H9 (cell line): ENCODE data around the gene ZDHHC1. TPM values are rescaled to one million over a fixed set of nuclear protein-coding genes. Genes with fewer than 3 reads are reported as not detected.

ENCODE experiments used
- DNase-seq: peaks from one replicate; pipeline ENCODE4 v3.0.0-alpha.2; 2017
- H2AFZ ChIP-seq: one replicate; pipeline ENCODE4 v1.6.1; 2013; ENCODE audit warnings: mild to moderate bottlenecking, low read length, control low read depth, moderate library complexity
- H2AK5ac ChIP-seq: 2 replicates; pipeline ENCODE4 v1.6.1; 2013; ENCODE audit warnings: low read length, control low read depth, mixed read lengths; ENCODE audit not compliant: insufficient read length
- H2BK120ac ChIP-seq: one replicate; pipeline ENCODE4 v1.6.1; 2013; ENCODE audit warnings: low read depth, mild to moderate bottlenecking, low read length, control low read depth, inconsistent platforms; ENCODE audit not compliant: poor library complexity, severe bottlenecking
- H2BK12ac ChIP-seq: 2 replicates; pipeline ENCODE4 v1.6.1; 2013; ENCODE audit warnings: low read length, control low read depth, mixed read lengths, low read depth; ENCODE audit not compliant: insufficient read length
- H2BK15ac ChIP-seq: 2 replicates; pipeline ENCODE4 v1.6.1; 2013; ENCODE audit warnings: low read depth, low read length, control low read depth
- H2BK20ac ChIP-seq: one replicate; pipeline ENCODE4 v1.6.1; 2013; ENCODE audit warnings: low read depth, mild to moderate bottlenecking, low read length, control low read depth, inconsistent platforms; ENCODE audit not compliant: poor library complexity, severe bottlenecking
- H2BK5ac ChIP-seq: 2 replicates; pipeline ENCODE4 v1.6.1; 2013; ENCODE audit warnings: low read length, control low read depth, mixed read lengths; ENCODE audit not compliant: insufficient read length
- H3K14ac ChIP-seq: 2 replicates; pipeline ENCODE4 v1.6.1; 2013; ENCODE audit warnings: low read length, control low read depth; ENCODE audit not compliant: insufficient read depth
- H3K18ac ChIP-seq: 2 replicates; pipeline ENCODE4 v1.6.1; 2013; ENCODE audit warnings: low read depth, mild to moderate bottlenecking, mixed read lengths, low read length, control low read depth; ENCODE audit not compliant: insufficient read length
- H3K23ac ChIP-seq: 2 replicates; pipeline ENCODE4 v1.6.1; 2013; ENCODE audit warnings: low read length, control low read depth, mixed read lengths, low read depth; ENCODE audit not compliant: insufficient read length
- H3K23me2 ChIP-seq: 2 replicates; pipeline ENCODE4 v1.6.1; 2013; ENCODE audit warnings: low read depth, mild to moderate bottlenecking, mixed read lengths, low read length, control low read depth; ENCODE audit not compliant: insufficient read length, poor library complexity, severe bottlenecking
- H3K27ac ChIP-seq: 2 replicates; pipeline ENCODE4 v1.5.1; 2013; ENCODE audit warnings: low read length, control low read depth, mixed read lengths, low read depth; ENCODE audit not compliant: insufficient read length
- H3K27me3 ChIP-seq: 2 replicates; pipeline ENCODE4 v1.6.1; 2013; ENCODE audit warnings: low read length, control low read depth, inconsistent platforms; ENCODE audit not compliant: insufficient read depth
- H3K4ac ChIP-seq: 2 replicates; pipeline ENCODE4 v1.6.1; 2013; ENCODE audit warnings: low read depth, mild to moderate bottlenecking, control low read depth, inconsistent platforms, low read length, moderate library complexity
- H3K4me1 ChIP-seq: 2 replicates; pipeline ENCODE4 v1.6.1; 2013; ENCODE audit warnings: low read length, control low read depth, inconsistent platforms; ENCODE audit not compliant: insufficient read depth
- H3K4me2 ChIP-seq: 2 replicates; pipeline ENCODE4 v1.6.1; 2013; ENCODE audit warnings: low read length, control low read depth, mixed read lengths; ENCODE audit not compliant: insufficient read length, insufficient read depth
- H3K56ac ChIP-seq: 2 replicates; pipeline ENCODE4 v1.6.1; 2013; ENCODE audit warnings: low read depth, mild to moderate bottlenecking, mixed read lengths, low read length, control low read depth; ENCODE audit not compliant: insufficient read length
- H3K79me1 ChIP-seq: 2 replicates; pipeline ENCODE4 v1.6.1; 2013; ENCODE audit warnings: low read depth, mild to moderate bottlenecking, moderate library complexity, low read length, control low read depth, inconsistent platforms; ENCODE audit not compliant: insufficient read depth, poor library complexity, severe bottlenecking
- H3K79me2 ChIP-seq: 2 replicates; pipeline ENCODE4 v1.6.1; 2013; ENCODE audit warnings: low read length, control low read depth, inconsistent platforms; ENCODE audit not compliant: insufficient read depth
- H3K9ac ChIP-seq: 2 replicates; pipeline ENCODE4 v1.6.1; 2013; ENCODE audit warnings: low read length, control low read depth, mixed read lengths; ENCODE audit not compliant: insufficient read length; ENCODE audit errors: extremely low read depth
- H3K9me3 ChIP-seq: one replicate; pipeline ENCODE4 v1.6.1; 2013; ENCODE audit warnings: low read depth, low read length, inconsistent platforms; ENCODE audit not compliant: control insufficient read depth
- H3T11ph ChIP-seq: one replicate; pipeline ENCODE4 v1.6.1; 2013; ENCODE audit warnings: mild to moderate bottlenecking, low read length, control low read depth, inconsistent platforms
- H4K20me1 ChIP-seq: one replicate; pipeline ENCODE4 v1.6.1; 2013; ENCODE audit not compliant: control insufficient read depth, insufficient read length, insufficient read depth
- H4K5ac ChIP-seq: 2 replicates; pipeline ENCODE4 v1.6.1; 2013; ENCODE audit warnings: low read depth, mild to moderate bottlenecking, mixed read lengths, low read length, control low read depth; ENCODE audit not compliant: insufficient read length
- H4K8ac ChIP-seq: replicated peaks from 2 replicates; pipeline ENCODE4 v1.6.1; 2013; ENCODE audit warnings: low read length, control low read depth, mixed read lengths, low read depth; ENCODE audit not compliant: insufficient read length
- H4K91ac ChIP-seq: 2 replicates; pipeline ENCODE4 v1.6.1; 2013; ENCODE audit warnings: low read depth, mild to moderate bottlenecking, moderate library complexity, mixed read lengths, low read length, control low read depth; ENCODE audit not compliant: insufficient read length
- H3K27ac Mint-ChIP-seq, 3 experiments: 2 replicates in 2 of 3; 3 replicates in 1 of 3; pipeline ENCODE4 v1.8.0; 2020 to 2021; ENCODE audit warnings: mixed read lengths in 3 of 3, mild to moderate bottlenecking in 1 of 3, moderate library complexity in 1 of 3
- H3K27me3 Mint-ChIP-seq: 2 replicates; pipeline ENCODE4 v1.8.0; 2021; ENCODE audit warnings: low read depth, mild to moderate bottlenecking, moderate library complexity, mixed read lengths
- H3K36me3 Mint-ChIP-seq, 3 experiments: 2 replicates in 2 of 3; 3 replicates in 1 of 3; pipeline ENCODE4 v1.8.0; 2020 to 2021; ENCODE audit warnings: low read depth in 3 of 3, mixed read lengths in 3 of 3; ENCODE audit not compliant: insufficient read depth in 1 of 3
- H3K4me1 Mint-ChIP-seq, 2 experiments: 2 replicates each; pipeline ENCODE4 v1.8.0; 2020; ENCODE audit warnings: mixed read lengths in 2 of 2
- H3K4me3 Mint-ChIP-seq, 2 experiments: 2 replicates in 1 of 2; 3 replicates in 1 of 2; pipeline ENCODE4 v1.8.0; 2020 to 2021; ENCODE audit warnings: mild to moderate bottlenecking in 2 of 2, mixed read lengths in 2 of 2, moderate library complexity in 1 of 2
- H3K9me3 Mint-ChIP-seq, 2 experiments: 2 replicates in 1 of 2; 3 replicates in 1 of 2; pipeline ENCODE4 v1.8.0; 2020; ENCODE audit warnings: mild to moderate bottlenecking in 2 of 2, mixed read lengths in 2 of 2, moderate library complexity in 1 of 2
- WGBS: extraction: QIAGEN DNeasy Blood & Tissue Kit; methylation state at CpG from one replicate; pipeline ENCODE4 v1.1.7; 2013; ENCODE audit warnings: missing lambda C conversion rate, low lambda C conversion rate, mixed read lengths; ENCODE audit not compliant: insufficient read length; ENCODE audit errors: extremely low coverage; 5-methylcytosine and 5-hydroxymethylcytosine counted together
- total RNA-seq: library from RNA; stranded (reverse); gene quantifications from 2 replicates; pipeline ENCODE4 v1.2.1, GENCODE V29; 2021
- TF ChIP-seq, protein P1 (sequence below): fragments of 200-600 bp; sonication (generic); conservative IDR thresholded peaks from 3 replicates; pipeline ENCODE4 v1.8.0; 2021; ENCODE audit warnings: antibody characterized with exemption, mild to moderate bottlenecking

Gene ZDHHC1
- total RNA-seq, 1 experiment from 2014 or later, result 3.7 TPM

DNA sequence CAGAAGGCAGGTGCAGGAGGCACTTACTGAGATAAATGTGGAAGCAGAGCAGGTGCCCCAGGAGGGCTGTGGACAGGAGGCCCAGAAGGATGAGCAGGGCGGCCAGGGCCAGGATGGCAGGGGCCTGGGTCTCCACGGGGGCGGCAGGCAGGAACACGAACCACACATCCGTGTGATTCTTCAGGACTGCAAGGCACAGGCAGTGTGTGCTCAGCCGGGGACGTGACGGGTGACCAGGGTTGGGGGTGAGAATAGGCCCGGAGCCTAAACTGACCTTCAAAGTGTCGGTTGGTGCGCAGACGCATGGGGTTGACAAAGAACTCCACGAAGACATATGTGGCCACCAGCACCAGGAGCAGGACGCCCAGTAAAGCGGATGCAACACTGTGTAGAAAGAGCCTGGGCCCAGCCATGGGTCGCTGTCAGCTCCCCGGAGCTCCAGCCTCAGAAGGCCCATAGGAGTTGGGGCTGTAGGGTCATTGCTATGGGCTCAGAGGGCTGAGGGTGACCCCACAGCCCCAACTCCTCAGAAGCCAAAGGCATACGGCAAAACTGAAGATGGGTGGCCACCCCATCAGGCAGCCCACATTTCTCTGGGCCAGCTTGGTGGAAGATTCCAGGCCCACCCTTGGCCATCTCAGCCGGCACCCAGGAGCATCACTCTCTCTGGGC is 17.6 kb downstream of the ZDHHC1 start:
- TF ChIP-seq, protein P1, sequence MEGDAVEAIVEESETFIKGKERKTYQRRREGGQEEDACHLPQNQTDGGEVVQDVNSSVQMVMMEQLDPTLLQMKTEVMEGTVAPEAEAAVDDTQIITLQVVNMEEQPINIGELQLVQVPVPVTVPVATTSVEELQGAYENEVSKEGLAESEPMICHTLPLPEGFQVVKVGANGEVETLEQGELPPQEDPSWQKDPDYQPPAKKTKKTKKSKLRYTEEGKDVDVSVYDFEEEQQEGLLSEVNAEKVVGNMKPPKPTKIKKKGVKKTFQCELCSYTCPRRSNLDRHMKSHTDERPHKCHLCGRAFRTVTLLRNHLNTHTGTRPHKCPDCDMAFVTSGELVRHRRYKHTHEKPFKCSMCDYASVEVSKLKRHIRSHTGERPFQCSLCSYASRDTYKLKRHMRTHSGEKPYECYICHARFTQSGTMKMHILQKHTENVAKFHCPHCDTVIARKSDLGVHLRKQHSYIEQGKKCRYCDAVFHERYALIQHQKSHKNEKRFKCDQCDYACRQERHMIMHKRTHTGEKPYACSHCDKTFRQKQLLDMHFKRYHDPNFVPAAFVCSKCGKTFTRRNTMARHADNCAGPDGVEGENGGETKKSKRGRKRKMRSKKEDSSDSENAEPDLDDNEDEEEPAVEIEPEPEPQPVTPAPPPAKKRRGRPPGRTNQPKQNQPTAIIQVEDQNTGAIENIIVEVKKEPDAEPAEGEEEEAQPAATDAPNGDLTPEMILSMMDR, result no peak
- Histone ChIP-seq H3K9me3 (no peaks in the 10 kb centered on the region), H3K14ac (no peak overlapping the region), H3K27ac (no peak overlapping the region), H3T11ph (no peak overlapping the region), H3K4me1 (no peaks in the 10 kb centered on the region), H2BK12ac (no peak overlapping the region), H2BK120ac (no peak overlapping the region), H3K56ac (no peak overlapping the region), H2BK15ac (no peak overlapping the region), H4K91ac (no peak overlapping the region), H4K5ac (no peak overlapping the region), H3K4ac (no peak overlapping the region), H2BK5ac (no peak overlapping the region), H3K27me3 (peaks cover 18% of the 10 kb centered on the region; the same call in 1 of the 2 replicates), H3K23me2 (no peaks in the 10 kb centered on the region), H2BK20ac (no peak overlapping the region), H3K23ac (no peak overlapping the region), H3K18ac (no peak overlapping the region), H2AK5ac (no peak overlapping the region), H4K20me1 (peaks cover 2% of the 10 kb centered on the region), H3K4me2 (no peak overlapping the region), H3K9ac (no peak overlapping the region), H4K8ac (no peak overlapping the region), H2AFZ (no peak overlapping the region), H3K79me1 (no peaks in the 10 kb centered on the region), H3K79me2 (no peaks in the 10 kb centered on the region)
- Mint-ChIP-seq H3K27ac (no peak overlapping the region), H3K4me3 (no peak overlapping the region; a peak in 1 of 5 replicates), H3K27me3 (peaks cover 60% of the 10 kb centered on the region), H3K9me3 (no peaks in the 10 kb centered on the region), H3K4me1 (peaks cover 19 to 36% of the 10 kb centered on the region in 2 experiments), H3K36me3 (peaks cover 0 to 1% (median 0%) of the 10 kb centered on the region in 3 experiments; a peak in 1 of 7 replicates)
- DNase-seq, result no peak
- no CpG with 5 or more reads among the region's 19 CpGs for WGBS
